BJ (cell line): ENCODE measurements around the gene PLXDC1. TPM values are rescaled to one million over a fixed set of nuclear protein-coding genes. Genes with fewer than 3 reads are reported as not detected.

Experiments
- CTCF ChIA-PET: fragments of 350-600 bp; formaldehyde crosslinking; extraction: SDS; loops from one replicate; lab custom pipeline; 2021; ENCODE audit warnings: antibody characterized with exemption, inconsistent platforms; lab: Yijun Ruan, JAX
- POLR2A ChIA-PET: fragments of 300-600 bp; sonication (Branson Sonifier 250); formaldehyde crosslinking; extraction: SDS; loops from one replicate; lab custom pipeline; 2021; ENCODE audit warnings: antibody characterized with exemption; lab: Charles Lee
- DNase-seq: peaks from one replicate; pipeline ENCODE4 v3.0.0-alpha.2; 2011; ENCODE audit warnings: low read depth
- H3K27me3 ChIP-seq: 2 replicates; pipeline ENCODE4 v1.6.0; 2011; ENCODE audit warnings: low read length; ENCODE audit not compliant: control insufficient read depth, insufficient read depth
- H3K36me3 ChIP-seq: 2 replicates; pipeline ENCODE4 v1.5.1; 2011; ENCODE audit warnings: low read length; ENCODE audit not compliant: control insufficient read depth, insufficient read depth
- H3K4me3 ChIP-seq: 2 replicates; pipeline ENCODE4 v1.5.1; 2011; ENCODE audit warnings: low read depth, mild to moderate bottlenecking, control low read depth, low read length
- polyA plus RNA-seq: library from polyadenylated mRNA; depleted of rRNA; stranded (reverse); fragments of >200 nt; gene quantifications from 2 replicates; pipeline ENCODE4 v1.2.3, GENCODE V29; 2011
- TF ChIP-seq, protein P1 (sequence below): IDR thresholded peaks from 2 replicates; pipeline ENCODE4 v1.5.1; 2011; ENCODE audit warnings: low read depth, mild to moderate bottlenecking, control low read depth, inconsistent platforms, low read length, moderate library complexity; ENCODE audit not compliant: insufficient read depth

The PLXDC1 gene
- polyA plus RNA-seq, 1 experiment = 5.0 TPM

DNA sequence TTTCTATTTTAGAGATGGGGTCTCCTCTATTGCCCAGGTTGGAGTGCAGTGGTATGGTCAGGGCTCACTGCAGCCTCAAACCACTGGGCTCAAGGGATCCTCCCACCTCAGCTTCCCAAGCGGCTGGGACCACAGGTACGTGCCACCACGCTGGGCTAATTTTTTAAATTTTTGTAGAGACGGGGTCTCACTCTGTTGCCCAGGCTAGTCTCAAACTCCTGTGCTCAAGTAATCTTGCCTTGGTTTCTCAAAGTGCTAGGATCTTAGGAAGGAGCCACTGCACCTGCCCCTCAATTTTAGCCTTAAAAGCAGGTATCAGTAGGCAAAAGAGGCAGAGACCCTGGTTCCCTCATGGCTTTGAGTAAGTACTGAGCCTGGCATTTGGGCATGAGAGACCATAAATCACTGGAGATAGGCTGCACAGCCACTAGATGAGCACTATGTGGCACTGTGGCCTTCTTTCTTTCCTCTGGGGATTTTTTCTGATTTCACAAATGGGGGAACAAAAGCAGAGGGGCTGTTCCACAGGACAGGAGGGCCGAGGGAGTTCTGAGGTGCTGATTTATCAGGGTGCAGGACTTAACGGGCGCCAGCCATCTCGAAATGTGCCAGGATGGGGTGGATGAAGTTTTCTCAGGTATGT, 82.2 kb downstream of the PLXDC1 start:
- ChIA-PET CTCF (interaction anchor here (1.0 to 7.2 kb wide), 2 partner anchors 84 to 86 kb away, joined by 6 to 55 read pairs; partner anchors contain the start of gene PLXDC1), POLR2A (no interaction called here)
- Histone ChIP-seq H3K4me3 (no peak overlapping the region), H3K27me3 (peaks cover 3% of the 10 kb centered on the region; the same call in 1 of the 2 replicates), H3K36me3 (no peaks in the 10 kb centered on the region)
- no peak for DNase-seq
- TF ChIP-seq, protein P1, sequence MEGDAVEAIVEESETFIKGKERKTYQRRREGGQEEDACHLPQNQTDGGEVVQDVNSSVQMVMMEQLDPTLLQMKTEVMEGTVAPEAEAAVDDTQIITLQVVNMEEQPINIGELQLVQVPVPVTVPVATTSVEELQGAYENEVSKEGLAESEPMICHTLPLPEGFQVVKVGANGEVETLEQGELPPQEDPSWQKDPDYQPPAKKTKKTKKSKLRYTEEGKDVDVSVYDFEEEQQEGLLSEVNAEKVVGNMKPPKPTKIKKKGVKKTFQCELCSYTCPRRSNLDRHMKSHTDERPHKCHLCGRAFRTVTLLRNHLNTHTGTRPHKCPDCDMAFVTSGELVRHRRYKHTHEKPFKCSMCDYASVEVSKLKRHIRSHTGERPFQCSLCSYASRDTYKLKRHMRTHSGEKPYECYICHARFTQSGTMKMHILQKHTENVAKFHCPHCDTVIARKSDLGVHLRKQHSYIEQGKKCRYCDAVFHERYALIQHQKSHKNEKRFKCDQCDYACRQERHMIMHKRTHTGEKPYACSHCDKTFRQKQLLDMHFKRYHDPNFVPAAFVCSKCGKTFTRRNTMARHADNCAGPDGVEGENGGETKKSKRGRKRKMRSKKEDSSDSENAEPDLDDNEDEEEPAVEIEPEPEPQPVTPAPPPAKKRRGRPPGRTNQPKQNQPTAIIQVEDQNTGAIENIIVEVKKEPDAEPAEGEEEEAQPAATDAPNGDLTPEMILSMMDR = peak; percentile 72

- TF ChIP-seq, protein P1 = no peak
- POLR2A ChIA-PET = no interaction called here
- CTCF ChIA-PET = interaction anchor here (0.7 to 7.2 kb wide), 7 partner anchors 10 to 111 kb away, joined by 3 to 55 read pairs (median 3); partner anchors contain the start of gene PLXDC1
- no peak for DNase-seq
- H3K27me3 ChIP-seq = no peaks in the 10 kb centered on the region; the same call in none of the 2 replicates
- H3K4me3 ChIP-seq = no peak overlapping the region
- H3K36me3 ChIP-seq = no peaks in the 10 kb centered on the region
These were observed 86.6 kb downstream of the PLXDC1 start for GRCh38 chr17:39064819-39065218.

GRCh38 chr17:39064374-39064773, 87.1 kb downstream of the PLXDC1 start:
- peak; percentile 44 for DNase-seq
- Histone ChIP-seq H3K4me3 (no peak overlapping the region), H3K27me3 (no peaks in the 10 kb centered on the region; the same call in none of the 2 replicates), H3K36me3 (no peaks in the 10 kb centered on the region)
- TF ChIP-seq, protein P1 = no peak
- CTCF ChIA-PET = interaction anchor here (0.7 to 7.2 kb wide), 6 partner anchors 10 to 111 kb away, joined by 3 to 55 read pairs (median 4); partner anchors contain the start of gene PLXDC1
- POLR2A ChIA-PET = no interaction called here

GRCh38 chr17:39063681-39064069, 87.8 kb downstream of the PLXDC1 start:
- TF ChIP-seq, protein P1 = no peak
- Histone ChIP-seq H3K36me3 (no peaks in the 10 kb centered on the region), H3K4me3 (no peak overlapping the region), H3K27me3 (no peaks in the 10 kb centered on the region; the same call in 1 of the 2 replicates)
- ChIA-PET CTCF (interaction anchor here (0.6 to 7.2 kb wide), 4 partner anchors 16 to 125 kb away, joined by 3 to 55 read pairs (median 13); partner anchors contain the start of gene PLXDC1), POLR2A (interaction anchor here (0.6 kb wide), 1 partner anchor 238 kb away, joined by 3 read pairs; the partner anchor contains the start of gene CWC25)
- no peak for DNase-seq
